Coronary artery (tissue), 2 donors: ENCODE results near the gene GNAL.

Experiments used
- DNase-seq: peaks from one replicate; pipeline ENCODE4 v3.0.0-alpha.2; 2017; ENCODE audit warnings: low spot score
- H3K27ac ChIP-seq, 2 donors: fragments of 200-600 bp; sonication (generic); one replicate each; pipeline ENCODE4 v1.5.1; 2016 to 2019
- H3K4me3 ChIP-seq: fragments of 200-600 bp; sonication (generic); 2 replicates; pipeline ENCODE4 v1.5.1; 2016; ENCODE audit warnings: mild to moderate bottlenecking, moderate library complexity
- TF ChIP-seq, protein P1 (sequence below): fragments of 200-600 bp; sonication (generic); IDR thresholded peaks from one replicate; pipeline ENCODE4 v1.5.1; 2019; ENCODE audit warnings: antibody characterized with exemption

The GNAL gene

DNA sequence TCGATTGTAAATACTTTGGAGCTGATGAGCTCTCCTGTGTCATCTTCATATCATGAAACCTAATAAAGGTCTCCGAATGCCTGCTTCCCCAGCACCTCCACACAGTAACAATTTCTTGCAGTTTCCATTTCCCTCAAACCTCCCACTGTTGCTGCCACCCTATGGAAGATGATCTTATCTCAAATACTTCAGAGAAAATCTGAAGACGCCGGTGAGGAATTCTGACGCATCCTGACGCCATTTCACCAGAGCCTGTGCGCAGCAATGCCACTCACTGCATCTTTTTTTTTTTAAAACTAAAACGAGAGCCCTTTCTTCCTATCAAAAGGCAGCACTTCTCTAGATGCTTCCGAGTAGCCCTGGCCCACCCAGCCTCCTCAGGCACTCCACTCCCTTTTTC lies 31.9 kb upstream of the GNAL start:
- no peak overlapping the region for H3K4me3 ChIP-seq
- DNase-seq, result no peak
- TF ChIP-seq, protein P1, sequence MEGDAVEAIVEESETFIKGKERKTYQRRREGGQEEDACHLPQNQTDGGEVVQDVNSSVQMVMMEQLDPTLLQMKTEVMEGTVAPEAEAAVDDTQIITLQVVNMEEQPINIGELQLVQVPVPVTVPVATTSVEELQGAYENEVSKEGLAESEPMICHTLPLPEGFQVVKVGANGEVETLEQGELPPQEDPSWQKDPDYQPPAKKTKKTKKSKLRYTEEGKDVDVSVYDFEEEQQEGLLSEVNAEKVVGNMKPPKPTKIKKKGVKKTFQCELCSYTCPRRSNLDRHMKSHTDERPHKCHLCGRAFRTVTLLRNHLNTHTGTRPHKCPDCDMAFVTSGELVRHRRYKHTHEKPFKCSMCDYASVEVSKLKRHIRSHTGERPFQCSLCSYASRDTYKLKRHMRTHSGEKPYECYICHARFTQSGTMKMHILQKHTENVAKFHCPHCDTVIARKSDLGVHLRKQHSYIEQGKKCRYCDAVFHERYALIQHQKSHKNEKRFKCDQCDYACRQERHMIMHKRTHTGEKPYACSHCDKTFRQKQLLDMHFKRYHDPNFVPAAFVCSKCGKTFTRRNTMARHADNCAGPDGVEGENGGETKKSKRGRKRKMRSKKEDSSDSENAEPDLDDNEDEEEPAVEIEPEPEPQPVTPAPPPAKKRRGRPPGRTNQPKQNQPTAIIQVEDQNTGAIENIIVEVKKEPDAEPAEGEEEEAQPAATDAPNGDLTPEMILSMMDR, result no peak
- no peak overlapping the region for H3K27ac ChIP-seq

DNA sequence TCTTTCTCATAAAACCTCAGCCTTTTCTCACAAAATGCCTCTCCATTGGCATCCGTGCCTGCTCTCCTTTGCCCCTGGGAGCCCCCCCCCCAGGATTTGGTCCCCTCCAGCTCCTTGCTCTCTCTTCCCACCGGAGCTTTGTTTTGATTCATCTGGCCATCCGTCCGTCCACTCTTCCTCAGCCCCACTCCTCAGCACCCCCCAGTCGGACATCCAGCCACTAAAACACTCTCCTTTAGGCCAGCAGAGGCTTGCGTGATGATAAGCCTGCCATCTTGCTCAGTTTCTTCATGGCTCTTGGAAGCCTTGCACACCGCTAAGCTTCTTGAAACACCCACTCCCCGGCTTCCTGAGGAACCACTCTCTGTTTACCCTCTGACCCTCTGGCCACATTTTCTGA lies 31.5 kb upstream of the GNAL start:
- TF ChIP-seq, protein P1, result no peak

DNA sequence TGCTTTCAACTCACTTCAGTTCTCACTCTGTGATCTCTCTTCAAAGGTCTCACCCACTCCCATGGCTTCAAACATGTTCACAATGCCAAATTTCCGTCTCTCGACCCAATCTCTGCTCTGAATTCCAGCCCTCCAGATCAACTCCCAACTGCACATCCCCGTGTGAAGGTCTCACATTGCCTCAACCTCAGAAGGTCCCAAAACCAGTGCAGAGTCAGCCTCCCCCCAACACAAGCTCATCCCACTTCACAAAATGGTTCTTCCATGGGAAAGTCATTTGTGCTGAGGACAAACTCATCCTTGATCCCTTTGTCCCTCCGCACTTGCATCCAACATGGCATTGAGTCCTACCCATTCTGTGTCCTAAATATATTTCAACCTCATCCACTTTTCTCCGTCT lies 31.0 kb upstream of the GNAL start:
- TF ChIP-seq, protein P1, result no peak
- Histone ChIP-seq H3K4me3 (no peak overlapping the region), H3K27ac (no peak overlapping the region)
- no peak for DNase-seq

More for the DNA sequence above, 31.5 kb upstream of the GNAL start:
- H3K4me3 ChIP-seq, result no peak overlapping the region
- H3K27ac ChIP-seq, result no peak overlapping the region
- no peak for DNase-seq

DNA sequence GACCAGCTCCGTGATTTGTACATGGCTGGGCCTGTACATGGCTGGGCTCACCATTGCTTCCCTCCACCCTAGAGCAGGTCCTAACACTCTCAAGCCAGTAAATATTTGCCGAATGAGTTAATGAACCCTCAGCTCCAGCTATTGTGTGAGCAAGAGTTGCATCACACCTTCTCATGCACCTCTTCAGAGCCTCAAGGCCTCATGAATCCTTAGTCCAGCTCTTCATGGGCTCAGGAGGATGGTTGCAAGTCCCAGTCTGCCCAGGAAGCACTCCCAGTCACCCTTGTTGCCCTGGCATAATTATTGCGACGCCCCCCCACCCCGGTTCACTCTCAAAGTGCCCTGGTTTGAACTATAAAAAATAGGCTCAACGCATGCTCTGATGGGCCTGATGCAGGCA lies 30.1 kb upstream of the GNAL start:
- Histone ChIP-seq H3K4me3 (no peak overlapping the region), H3K27ac (no peak overlapping the region)
- no peak for DNase-seq
- TF ChIP-seq, protein P1, result no peak

DNA sequence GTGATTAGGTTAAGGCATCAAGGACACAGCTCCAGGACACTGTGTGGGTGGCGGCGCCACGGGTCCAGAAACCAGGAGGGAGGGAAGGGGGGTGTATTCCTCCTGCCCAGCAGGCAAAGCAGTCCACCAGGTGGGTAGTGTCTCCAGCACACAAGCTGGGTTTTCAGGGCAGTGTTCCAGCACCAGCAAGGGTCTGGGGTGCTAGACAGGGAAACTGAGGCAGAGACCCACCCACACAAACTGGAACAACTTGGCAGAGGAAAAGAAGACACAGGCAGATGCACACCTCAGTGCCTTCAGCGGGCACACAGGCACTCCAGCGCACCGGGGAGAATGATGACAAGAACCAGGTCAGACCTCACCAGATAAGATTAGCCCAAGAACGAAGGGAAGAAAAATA lies 28.4 kb upstream of the GNAL start:
- Histone ChIP-seq H3K4me3 (no peak overlapping the region), H3K27ac (no peak overlapping the region)
- TF ChIP-seq, protein P1, result no peak
- no peak for DNase-seq

DNA sequence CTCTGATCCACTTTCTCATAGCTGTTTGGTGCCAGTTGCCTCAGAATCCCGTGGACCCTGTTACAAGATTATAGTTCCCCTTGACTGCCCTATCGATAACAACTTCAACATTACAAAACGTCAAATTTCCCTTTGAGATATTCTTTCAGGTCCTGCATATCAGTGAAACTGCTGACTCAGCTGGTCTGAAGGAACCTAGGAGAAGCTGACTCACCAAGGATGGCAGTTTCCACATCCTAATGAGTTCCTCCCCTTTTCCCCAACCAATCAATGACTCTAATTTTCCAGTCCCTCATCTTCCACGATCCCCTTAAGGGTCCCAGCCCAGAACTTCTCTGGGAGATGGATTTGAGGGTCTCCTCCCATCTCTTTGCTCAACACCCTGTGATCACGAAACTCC lies 27.6 kb upstream of the GNAL start:
- Histone ChIP-seq H3K4me3 (no peak overlapping the region), H3K27ac (no peak overlapping the region)
- TF ChIP-seq, protein P1, result no peak
- DNase-seq, result no peak

DNA sequence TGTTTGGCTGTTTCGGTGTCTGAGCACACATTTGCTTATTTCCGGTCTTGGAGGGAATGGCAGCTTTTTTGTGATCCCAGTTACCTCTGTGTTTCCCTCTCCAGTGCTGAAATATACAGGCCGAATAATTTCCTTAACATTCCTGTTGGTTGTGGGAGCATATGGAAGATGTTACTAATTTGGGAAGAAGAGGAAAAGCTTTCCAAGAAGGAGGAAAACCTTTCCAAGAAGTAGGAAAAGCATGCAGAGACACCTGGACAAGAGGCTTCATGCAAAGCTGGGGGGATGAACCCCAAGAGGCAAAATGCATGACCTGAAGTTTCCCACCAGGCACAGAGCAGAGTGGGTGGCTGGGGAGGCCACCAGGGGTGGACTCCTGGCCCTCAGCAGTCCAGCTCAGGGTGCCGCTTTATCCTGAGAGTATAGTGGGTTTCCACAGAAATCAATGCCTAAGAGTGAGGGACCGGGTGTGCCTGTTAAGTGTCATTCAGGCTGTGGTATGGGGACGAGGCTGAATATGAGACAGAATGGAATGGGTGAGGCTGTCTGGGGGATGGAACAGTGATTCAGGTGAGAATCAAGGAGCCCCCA lies 25.5 kb upstream of the GNAL start:
- TF ChIP-seq, protein P1, result no peak
- DNase-seq, result no peak
- Histone ChIP-seq H3K4me3 (no peak overlapping the region), H3K27ac (no peak overlapping the region)
